ENCODE data around the gene ERBB3.
A peak's percentile ranks its signal among the peaks of the same experiment; 100 is the strongest.
"Not testable (repeated sequence)": the region's sequence is repeated elsewhere in the genome, so short reads cannot be mapped to it uniquely, and the experiment has no call there.

The ERBB3 gene

DNA sequence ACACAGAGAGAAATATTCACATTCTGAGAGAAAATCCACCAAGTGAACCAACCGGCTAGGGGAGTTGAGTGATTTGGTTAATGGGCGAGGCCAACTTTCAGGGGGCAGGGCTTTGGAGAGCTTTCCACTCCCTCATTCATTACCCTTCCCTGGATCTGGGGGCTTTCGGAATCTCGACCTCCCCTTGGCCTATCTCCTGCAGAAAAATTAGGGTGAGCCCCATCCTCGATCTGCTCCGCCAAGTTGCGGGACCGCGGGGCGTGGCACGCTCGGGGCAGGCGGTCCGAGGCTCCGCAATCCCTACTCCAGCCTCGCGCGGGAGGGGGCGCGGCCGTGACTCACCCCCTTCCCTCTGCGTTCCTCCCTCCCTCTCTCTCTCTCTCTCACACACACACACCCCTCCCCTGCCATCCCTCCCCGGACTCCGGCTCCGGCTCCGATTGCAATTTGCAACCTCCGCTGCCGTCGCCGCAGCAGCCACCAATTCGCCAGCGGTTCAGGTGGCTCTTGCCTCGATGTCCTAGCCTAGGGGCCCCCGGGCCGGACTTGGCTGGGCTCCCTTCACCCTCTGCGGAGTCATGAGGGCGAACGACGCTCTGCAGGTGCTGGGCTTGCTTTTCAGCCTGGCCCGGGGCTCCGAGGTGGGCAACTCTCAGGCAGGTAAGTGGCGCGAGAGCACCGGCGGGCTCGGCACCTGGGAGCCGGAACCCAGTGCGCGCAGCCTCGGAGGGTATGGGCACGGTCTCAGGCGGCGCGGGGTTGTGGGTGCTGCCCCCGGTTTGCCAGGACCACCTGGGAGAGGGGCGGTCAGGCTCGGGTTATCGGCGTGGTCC is at the start of gene ERBB3:
Gene ERBB3 (plus strand): TSS at position 443 of the 833 bp plus-strand sequence. CDS start 136 bp downstream, at position 579.
- Histone ChIP-seq H3K9me3 (ENCODE audit: control insufficient read depth, low read length) (no peaks in the 10 kb centered on the region), H3K27me3 (ENCODE audit: control insufficient read depth, insufficient read depth, low read length) (peaks cover 4% of the 10 kb centered on the region), H3K9ac (ENCODE audit: low read length) (peak within 1 kb of the TSS; percentile 96), H3K36me3 (ENCODE audit: control insufficient read depth, insufficient read depth, low read length) (peaks cover 13% of the 10 kb centered on the region), H3K4me3 (ENCODE audit: low read length) (peak within 1 kb of the TSS; percentile 95), H3K4me1 (ENCODE audit: control insufficient read depth, insufficient read depth, low read length) (peaks cover 28% of the 10 kb centered on the region)

DNA sequence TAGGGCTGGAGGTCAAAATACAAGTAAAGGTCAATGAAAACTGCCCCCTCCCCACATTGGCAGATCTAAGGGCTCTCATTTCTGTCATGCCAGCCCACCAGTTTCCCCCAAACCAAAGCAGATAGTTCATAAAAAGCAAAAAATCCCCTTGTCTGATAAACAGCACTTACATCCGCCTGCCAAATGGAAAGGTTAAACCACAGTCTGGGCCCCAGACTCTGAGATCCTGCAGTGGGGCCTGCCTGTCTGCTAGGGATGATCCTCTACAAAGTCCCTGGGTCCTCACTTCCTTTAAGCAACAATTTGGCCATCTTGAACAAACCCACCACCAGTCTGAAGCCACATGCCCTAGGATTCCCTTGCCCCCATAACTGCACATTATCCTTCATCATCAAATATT is 48.0 kb upstream of the ERBB3 start:
- no peak overlapping the region for H3K9ac ChIP-seq (ENCODE audit: low read length)
- H3K9me3 ChIP-seq (ENCODE audit: control insufficient read depth, low read length) = no peaks in the 10 kb centered on the region
- no peaks in the 10 kb centered on the region for H3K4me1 ChIP-seq (ENCODE audit: control insufficient read depth, insufficient read depth, low read length)
- H3K4me3 ChIP-seq (ENCODE audit: low read length) = no peak overlapping the region
- H3K27me3 ChIP-seq (ENCODE audit: control insufficient read depth, insufficient read depth, low read length) = no peaks in the 10 kb centered on the region
- no peaks in the 10 kb centered on the region for H3K36me3 ChIP-seq (ENCODE audit: control insufficient read depth, insufficient read depth, low read length)

DNA sequence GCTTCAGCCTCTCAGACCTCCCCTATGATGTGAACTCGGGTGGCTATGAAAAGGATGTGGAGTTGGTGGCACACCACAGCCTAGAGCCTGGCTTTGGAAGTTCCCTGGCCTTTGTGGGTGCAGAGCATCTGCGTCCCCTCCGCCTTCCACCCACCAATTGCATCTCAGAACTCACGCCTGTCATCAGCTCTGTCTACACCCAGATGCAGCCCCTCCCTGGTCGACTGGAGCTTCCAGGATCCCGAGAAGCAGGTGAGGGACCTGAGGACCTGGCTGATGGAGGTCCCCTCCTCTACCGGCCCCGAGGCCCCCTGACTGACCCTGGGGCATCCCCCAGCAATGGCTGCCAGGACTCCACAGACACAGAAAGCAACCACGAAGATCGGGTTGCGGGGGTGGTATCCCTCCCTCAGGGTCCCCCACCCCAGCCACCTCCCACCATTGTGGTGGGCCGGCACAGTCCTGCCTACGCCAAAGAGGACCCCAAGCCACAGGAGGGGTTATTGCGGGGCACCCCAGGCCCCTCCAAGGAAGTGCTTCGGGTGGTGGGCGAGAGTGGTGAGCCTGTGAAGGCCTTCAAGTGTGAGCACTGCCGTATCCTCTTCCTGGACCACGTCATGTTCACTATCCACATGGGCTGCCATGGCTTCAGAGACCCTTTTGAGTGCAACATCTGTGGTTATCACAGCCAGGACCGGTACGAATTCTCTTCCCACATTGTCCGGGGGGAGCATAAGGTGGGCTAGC is 45.2 kb upstream of the ERBB3 start:
- H3K4me3 ChIP-seq (ENCODE audit: low read length) = no peak overlapping the region
- H3K9ac ChIP-seq (ENCODE audit: low read length) = no peak overlapping the region
- H3K4me1 ChIP-seq (ENCODE audit: control insufficient read depth, insufficient read depth, low read length) = no peaks in the 10 kb centered on the region
- no peaks in the 10 kb centered on the region for H3K9me3 ChIP-seq (ENCODE audit: control insufficient read depth, low read length)
- H3K36me3 ChIP-seq (ENCODE audit: control insufficient read depth, insufficient read depth, low read length) = no peaks in the 10 kb centered on the region
- no peaks in the 10 kb centered on the region for H3K27me3 ChIP-seq (ENCODE audit: control insufficient read depth, insufficient read depth, low read length)

DNA sequence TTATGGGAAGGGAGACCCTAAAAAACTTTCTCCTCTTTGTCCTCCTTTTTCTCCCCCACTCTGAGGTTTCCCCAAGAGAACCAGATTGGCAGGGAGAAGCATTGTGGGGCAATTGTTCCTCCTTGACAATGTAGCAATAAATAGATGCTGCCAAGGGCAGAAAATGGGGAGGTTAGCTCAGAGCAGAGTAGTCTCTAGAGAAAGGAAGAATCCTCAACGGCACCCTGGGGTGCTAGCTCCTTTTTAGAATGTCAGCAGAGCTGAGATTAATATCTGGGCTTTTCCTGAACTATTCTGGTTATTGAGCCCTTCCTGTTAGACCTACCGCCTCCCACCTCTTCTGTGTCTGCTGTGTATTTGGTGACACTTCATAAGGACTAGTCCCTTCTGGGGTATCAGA is 42.8 kb upstream of the ERBB3 start:
- H3K9ac ChIP-seq (ENCODE audit: low read length) = no peak overlapping the region
- no peaks in the 10 kb centered on the region for H3K4me1 ChIP-seq (ENCODE audit: control insufficient read depth, insufficient read depth, low read length)
- no peaks in the 10 kb centered on the region for H3K36me3 ChIP-seq (ENCODE audit: control insufficient read depth, insufficient read depth, low read length)
- no peaks in the 10 kb centered on the region for H3K27me3 ChIP-seq (ENCODE audit: control insufficient read depth, insufficient read depth, low read length)
- H3K9me3 ChIP-seq (ENCODE audit: control insufficient read depth, low read length) = no peaks in the 10 kb centered on the region
- no peak overlapping the region for H3K4me3 ChIP-seq (ENCODE audit: low read length)

DNA sequence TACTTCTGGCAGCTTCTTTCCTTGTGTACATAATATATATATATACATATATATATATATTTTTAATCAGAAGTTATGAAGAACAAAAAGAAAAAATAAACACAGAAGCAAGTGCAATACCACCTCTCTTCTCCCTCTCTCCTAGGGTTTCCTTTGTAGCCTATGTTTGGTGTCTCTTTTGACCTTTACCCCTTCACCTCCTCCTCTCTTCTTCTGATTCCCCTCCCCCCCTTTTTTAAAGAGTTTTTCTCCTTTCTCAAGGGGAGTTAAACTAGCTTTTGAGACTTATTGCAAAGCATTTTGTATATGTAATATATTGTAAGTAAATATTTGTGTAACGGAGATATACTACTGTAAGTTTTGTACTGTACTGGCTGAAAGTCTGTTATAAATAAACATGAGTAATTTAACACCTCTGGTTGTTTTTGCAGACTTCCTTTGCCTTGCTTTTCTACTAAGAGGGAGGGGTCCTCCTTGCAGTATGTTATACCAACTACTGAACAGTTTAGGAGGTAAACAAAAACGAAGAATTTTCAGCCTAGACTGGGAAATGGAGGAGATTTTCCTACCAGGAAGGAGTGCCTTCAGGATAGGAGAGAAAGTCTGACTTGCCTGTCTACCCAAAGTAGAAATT is 41.8 kb upstream of the ERBB3 start:
- H3K9ac ChIP-seq (ENCODE audit: low read length) = no peak overlapping the region
- no peak overlapping the region for H3K4me3 ChIP-seq (ENCODE audit: low read length)
- peaks cover 4% of the 10 kb centered on the region for H3K36me3 ChIP-seq (ENCODE audit: control insufficient read depth, insufficient read depth, low read length)
- peaks cover 5% of the 10 kb centered on the region for H3K4me1 ChIP-seq (ENCODE audit: control insufficient read depth, insufficient read depth, low read length)
- no peaks in the 10 kb centered on the region for H3K9me3 ChIP-seq (ENCODE audit: control insufficient read depth, low read length)
- H3K27me3 ChIP-seq (ENCODE audit: control insufficient read depth, insufficient read depth, low read length) = no peaks in the 10 kb centered on the region

DNA sequence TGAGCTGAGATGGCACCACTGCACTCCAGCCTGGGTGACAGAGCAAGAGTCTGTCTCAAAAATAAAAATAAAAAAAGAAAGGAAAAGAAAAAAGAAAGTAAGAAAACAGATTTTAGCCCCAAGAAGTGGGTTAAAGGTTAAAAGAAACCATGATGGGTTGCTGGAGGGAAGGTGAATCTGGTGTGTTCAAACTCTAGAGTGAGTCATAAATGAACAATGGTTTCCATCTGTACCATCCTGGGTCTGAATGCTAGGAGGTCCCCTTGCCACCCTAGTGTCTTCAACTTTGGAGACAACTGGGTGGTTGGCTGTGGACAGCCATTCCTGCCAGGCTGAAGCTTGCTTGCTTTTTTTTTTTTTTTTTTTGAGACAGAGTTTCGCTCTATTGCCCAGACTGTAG is 39.8 kb upstream of the ERBB3 start:
- Histone ChIP-seq H3K4me1 (ENCODE audit: control insufficient read depth, insufficient read depth, low read length) (peaks cover 11% of the 10 kb centered on the region), H3K4me3 (ENCODE audit: low read length) (no peak overlapping the region)

DNA sequence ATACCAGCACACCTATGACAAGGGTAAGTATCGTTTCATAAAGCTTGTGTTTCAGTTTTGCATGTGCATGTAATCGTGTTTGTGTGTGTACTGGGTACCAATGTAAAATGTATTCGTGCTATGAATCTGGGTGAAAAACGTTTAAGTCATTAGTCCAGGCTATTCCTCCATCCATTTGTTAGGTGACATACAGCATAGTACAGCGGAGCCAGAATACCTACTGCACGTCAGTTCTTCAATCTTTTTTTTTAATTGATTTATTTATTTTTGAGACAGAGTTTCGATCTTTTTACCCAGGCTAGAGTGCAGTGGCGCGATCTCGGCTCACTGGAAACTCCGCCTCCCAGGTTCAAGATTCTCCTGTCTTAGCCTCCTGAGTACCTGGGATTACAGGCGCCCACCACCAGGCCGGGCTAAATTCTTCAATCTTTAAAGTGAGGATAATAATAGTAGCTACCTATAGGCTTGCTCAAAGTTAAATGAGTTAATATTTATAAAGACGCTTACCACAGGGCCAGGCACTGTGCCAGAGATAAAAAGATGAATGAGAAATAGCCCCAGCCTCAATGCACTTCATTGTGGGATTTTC is 38.9 kb upstream of the ERBB3 start:
- no peaks in the 10 kb centered on the region for H3K27me3 ChIP-seq (ENCODE audit: control insufficient read depth, insufficient read depth, low read length)
- peak overlapping the region; percentile 12 for H3K4me3 ChIP-seq (ENCODE audit: low read length)
- peaks cover 16% of the 10 kb centered on the region for H3K36me3 ChIP-seq (ENCODE audit: control insufficient read depth, insufficient read depth, low read length)
- H3K9me3 ChIP-seq (ENCODE audit: control insufficient read depth, low read length) = no peaks in the 10 kb centered on the region
- H3K9ac ChIP-seq (ENCODE audit: low read length) = peak overlapping the region; percentile 73
- peaks cover 11% of the 10 kb centered on the region for H3K4me1 ChIP-seq (ENCODE audit: control insufficient read depth, insufficient read depth, low read length)

More for the DNA sequence above, 39.8 kb upstream of the ERBB3 start:
- Histone ChIP-seq H3K9me3 (ENCODE audit: control insufficient read depth, low read length) (no peaks in the 10 kb centered on the region), H3K36me3 (ENCODE audit: control insufficient read depth, insufficient read depth, low read length) (peaks cover 16% of the 10 kb centered on the region), H3K9ac (ENCODE audit: low read length) (no peak overlapping the region), H3K27me3 (ENCODE audit: control insufficient read depth, insufficient read depth, low read length) (no peaks in the 10 kb centered on the region)

DNA sequence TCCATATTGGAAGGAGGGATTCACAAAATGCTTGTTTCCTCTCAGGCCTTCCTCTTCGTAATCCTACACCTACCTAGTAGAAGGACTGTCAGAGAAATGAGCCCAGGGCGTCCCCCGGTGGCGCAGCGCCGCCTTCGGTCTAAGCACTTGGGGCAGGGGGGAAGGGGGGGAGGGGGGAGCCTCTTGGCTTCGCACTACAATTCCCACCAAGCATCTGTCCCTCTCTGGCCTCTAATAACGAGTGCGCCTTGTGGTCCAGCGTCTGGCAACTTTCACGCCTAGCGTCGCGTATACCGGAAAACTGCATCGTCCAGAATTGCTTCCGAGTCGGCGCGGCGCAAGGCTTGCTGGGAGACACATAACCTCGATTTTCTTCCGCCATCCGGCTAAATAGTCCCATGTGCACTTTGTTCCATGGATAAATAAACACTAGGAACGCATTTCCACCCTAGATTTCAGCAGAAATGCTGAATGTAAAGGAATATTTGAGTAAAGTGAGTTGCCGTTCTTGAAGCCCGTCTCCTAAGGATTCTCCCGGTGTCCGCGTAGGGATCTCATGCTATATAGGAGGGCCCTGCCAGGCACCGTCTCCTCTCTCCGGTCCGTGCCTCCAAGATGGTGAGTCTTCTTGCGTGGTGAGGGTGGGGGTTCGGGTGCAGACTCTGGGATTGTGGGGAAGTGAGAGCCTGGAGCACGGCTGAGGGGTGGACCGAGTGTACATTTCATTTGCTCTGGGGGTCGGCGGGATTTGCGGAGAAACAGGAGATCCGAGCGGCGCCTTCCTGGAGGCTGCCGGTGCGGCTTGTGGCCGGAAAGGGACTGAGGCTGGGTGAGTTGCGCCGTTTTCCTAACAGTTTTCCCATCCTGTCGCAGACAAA is 38.2 kb upstream of the ERBB3 start, which contains the start of gene RPS26:
Gene RPS26 (plus strand): TSS at position 367 of the 878 bp plus-strand sequence. CDS start 249 bp downstream, at position 616.
- no peaks in the 10 kb centered on the region for H3K27me3 ChIP-seq (ENCODE audit: control insufficient read depth, insufficient read depth, low read length)
- H3K4me3 ChIP-seq (ENCODE audit: low read length) = peak within 1 kb of the TSS; percentile 68
- no peaks in the 10 kb centered on the region for H3K9me3 ChIP-seq (ENCODE audit: control insufficient read depth, low read length)
- H3K36me3 ChIP-seq (ENCODE audit: control insufficient read depth, insufficient read depth, low read length) = peaks cover 16% of the 10 kb centered on the region
- H3K4me1 ChIP-seq (ENCODE audit: control insufficient read depth, insufficient read depth, low read length) = peaks cover 11% of the 10 kb centered on the region
- H3K9ac ChIP-seq (ENCODE audit: low read length) = peak within 1 kb of the TSS; percentile 87

DNA sequence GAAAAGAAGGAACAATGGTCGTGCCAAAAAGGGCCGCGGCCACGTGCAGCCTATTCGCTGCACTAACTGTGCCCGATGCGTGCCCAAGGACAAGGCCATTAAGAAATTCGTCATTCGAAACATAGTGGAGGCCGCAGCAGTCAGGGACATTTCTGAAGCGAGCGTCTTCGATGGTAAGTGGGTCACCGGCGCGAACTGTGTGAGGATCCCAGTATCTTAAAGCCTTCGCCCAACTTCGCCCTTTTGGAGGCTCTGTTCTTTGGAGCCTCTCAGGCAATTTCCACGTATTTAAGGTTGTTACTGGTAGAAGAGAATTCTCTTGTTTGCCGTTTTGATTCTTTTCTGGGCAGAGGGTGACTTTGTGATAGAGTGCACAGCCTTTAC is 37.5 kb upstream of the ERBB3 start:
- H3K9me3 ChIP-seq (ENCODE audit: control insufficient read depth, low read length); H3K27me3 ChIP-seq (ENCODE audit: control insufficient read depth, insufficient read depth, low read length): not testable (repeated sequence)
- Histone ChIP-seq H3K4me3 (ENCODE audit: low read length) (peak overlapping the region; percentile 68), H3K9ac (ENCODE audit: low read length) (peak overlapping the region; percentile 87), H3K36me3 (ENCODE audit: control insufficient read depth, insufficient read depth, low read length) (peaks cover 16% of the 10 kb centered on the region), H3K4me1 (ENCODE audit: control insufficient read depth, insufficient read depth, low read length) (peaks cover 11% of the 10 kb centered on the region)

DNA sequence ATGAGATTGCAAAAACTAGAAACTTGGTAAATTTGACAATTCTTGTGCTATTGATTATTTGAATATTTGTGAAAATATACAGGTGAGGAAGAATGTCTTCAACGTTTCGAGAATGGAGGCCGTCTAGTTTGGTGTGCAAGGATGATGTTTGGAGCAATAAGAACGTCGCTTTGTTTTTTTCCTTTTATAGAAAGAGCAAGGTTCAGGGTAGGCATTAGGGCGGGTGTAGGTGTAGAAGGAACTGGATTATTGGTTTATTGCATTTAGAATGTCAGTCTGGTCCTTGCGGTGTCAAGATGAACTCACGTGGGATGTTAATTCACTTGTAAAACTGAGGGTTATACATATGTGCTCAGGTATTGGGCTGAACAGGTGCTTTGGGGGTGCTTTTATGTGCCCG is 37.1 kb upstream of the ERBB3 start:
- peak overlapping the region; percentile 68 for H3K4me3 ChIP-seq (ENCODE audit: low read length)
- no peaks in the 10 kb centered on the region for H3K27me3 ChIP-seq (ENCODE audit: control insufficient read depth, insufficient read depth, low read length)
- H3K36me3 ChIP-seq (ENCODE audit: control insufficient read depth, insufficient read depth, low read length) = peaks cover 16% of the 10 kb centered on the region
- peak overlapping the region; percentile 87 for H3K9ac ChIP-seq (ENCODE audit: low read length)
- H3K4me1 ChIP-seq (ENCODE audit: control insufficient read depth, insufficient read depth, low read length) = peaks cover 11% of the 10 kb centered on the region
- H3K9me3 ChIP-seq (ENCODE audit: control insufficient read depth, low read length) = no peaks in the 10 kb centered on the region

Measured in mucosa of stomach (tissue), 1 donor.